CD1c-positive myeloid dendritic cell (primary cell): ENCODE results near the gene FSTL4.

Experiments used
- DNase-seq: peaks from one replicate; pipeline ENCODE4 v3.0.0-alpha.2; 2016; ENCODE audit errors: extremely low spot score

FSTL4 gene

DNA sequence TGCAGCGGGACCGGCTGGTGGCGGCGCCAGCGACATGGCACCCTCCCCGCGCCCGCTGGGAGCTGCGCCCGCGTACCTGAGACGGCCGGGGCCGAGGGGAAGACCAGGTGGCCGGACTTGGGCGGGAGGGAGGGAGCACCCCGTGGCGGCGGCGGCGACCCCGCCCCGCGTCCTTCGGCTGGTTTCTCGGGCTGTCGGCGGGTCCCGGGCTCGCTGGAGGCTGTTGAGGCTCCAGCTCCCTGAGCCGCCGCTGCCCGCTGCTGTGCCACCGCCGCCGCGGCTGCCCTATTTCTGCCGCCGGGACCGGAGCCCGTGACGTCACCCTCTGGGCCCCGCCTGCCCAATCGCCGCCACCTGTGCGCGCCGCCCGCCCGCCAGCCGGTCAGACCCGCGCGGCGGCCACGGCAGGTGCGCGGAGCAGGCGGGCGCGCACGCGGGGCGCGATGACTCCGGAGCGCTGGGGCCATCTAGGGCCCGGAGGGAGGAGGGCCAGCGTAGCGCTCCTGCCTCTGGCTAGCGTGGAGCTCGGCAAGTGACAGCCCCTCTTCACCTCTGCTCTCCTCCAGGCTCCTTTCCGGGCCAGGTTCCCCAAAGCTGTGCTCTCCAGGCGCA lies at the start of gene FSTL4:
Gene FSTL4 (minus strand): TSS at position 293 of the 612 bp plus-strand sequence.
- no peak for DNase-seq

DNA sequence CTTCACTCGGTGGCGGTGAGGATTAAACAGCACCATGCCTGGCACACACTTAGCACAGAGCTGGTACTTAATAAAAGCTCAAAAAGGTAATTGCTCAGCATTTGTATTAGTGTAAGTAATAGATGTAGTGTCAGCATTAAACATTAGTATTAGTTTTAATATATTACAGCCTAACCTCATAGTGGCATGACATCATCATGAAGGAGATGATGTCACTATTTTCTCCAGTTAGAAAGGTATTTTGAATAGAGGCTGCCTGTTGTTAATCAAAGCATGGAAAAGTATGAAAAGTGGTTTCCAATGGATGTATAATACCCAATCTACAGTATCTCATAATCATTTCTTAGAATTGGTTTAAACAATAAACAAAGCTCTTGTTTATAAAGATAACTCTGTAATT lies 49.0 kb upstream of the FSTL4 start:
- no peak for DNase-seq

DNA sequence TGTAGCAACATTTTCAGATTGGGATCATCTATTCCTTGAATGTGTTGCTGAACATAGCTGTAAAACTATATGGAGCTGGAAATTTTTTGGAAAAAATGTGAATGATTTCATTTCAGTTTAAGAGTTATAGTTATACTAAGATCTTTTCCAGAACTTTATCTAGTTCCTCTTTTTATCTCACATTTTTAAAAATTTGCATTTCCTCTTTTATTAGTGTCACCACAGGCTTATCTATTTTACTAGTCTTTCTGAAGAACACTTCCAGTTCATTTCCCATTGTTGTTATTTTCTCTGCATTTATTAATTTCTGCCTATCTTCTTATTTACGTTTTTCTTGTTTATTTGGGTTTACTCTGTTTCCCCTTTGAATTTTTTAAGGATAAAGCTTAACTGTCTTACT lies 46.0 kb upstream of the FSTL4 start:
- DNase-seq, result peak; percentile 2

DNA sequence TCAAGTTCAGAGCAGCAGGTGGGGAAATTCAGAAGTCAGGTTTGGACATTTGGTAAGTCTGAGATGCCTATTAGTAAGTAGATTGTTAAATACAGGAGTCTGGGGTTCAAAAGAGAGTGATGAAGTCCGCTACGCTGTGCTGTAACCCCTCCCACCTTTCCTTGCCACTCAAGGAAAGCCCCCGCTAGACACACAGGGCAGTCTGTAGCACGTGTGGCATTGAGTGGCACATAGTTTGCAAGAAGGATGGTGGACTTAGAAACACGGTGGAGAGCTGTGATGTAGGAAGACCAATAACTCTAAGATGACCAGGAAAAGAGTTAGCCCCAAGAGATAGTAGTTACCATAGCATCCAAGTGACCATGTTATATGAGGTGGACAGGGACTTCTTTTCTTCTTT lies 44.7 kb upstream of the FSTL4 start:
- no peak for DNase-seq

DNA sequence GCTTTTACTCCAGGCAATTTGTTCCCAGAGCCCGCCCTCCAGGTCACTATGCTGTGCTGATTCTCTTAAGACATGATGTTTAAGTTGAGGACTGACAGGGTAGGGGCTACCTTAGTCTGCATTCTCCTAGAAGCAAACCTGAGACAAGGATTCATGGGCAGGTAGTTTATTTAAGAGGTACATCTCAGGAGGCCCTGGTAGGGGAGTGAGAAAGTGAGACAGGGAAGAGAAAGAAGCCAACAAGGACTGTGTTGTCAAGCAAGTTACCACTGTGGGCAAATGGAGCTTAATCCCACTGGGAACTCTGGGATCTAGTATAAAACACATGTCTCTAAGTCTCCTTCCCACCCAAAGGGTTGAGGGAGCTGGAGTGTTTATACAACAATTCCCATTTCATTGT lies 43.6 kb upstream of the FSTL4 start:
- no peak for DNase-seq

DNA sequence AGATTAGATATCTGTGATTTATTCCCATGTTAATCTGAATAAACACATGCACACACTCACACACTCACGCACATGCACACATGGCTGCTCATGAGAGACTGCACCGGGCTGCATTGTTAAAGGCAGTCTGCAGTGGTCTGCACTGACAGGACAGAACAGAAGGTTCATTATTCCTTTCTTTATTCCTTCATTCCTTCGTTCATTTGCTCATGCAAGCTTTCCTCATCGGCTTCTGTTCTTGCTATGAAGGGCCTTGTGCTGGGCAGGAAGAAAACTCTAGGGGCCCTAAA lies 41.4 kb upstream of the FSTL4 start:
- DNase-seq, result no peak

DNA sequence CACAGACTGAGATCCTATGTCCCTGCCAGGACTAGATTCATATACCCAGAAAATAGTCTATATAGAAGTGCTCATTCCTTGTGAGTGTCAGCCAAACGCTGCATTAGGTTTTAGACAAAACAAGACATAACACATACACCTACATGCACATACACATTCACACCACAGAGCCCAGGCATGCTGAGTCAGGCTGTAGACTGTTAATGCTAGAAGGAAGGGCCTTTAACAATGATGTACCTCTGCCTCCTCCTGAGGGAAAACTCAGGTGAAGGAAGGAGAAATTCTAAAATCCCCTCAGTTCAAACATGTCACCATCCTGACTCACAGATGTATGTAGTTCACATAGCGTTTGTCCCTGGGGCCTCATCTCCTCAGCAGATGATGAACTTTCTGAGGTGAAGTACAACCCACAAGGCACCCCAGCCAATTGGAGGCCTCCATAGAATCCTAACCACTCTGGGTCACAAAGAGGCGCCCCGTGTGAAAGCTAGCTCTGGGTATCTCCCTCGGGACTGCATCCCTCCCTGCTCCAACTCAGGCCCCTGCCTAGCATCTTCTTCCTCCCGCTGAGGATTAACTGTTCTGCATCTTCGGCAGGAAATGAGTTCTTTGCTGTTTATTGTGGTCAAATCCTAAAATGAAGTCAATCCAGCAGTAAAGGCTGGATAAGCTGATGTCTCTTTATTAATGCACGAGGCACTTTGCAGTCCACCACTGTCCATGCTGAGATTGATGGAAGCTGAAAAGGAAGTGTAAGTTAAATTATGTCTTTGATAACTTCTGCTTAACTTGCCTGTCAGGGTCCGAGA lies 40.8 kb upstream of the FSTL4 start:
- DNase-seq, result no peak

DNA sequence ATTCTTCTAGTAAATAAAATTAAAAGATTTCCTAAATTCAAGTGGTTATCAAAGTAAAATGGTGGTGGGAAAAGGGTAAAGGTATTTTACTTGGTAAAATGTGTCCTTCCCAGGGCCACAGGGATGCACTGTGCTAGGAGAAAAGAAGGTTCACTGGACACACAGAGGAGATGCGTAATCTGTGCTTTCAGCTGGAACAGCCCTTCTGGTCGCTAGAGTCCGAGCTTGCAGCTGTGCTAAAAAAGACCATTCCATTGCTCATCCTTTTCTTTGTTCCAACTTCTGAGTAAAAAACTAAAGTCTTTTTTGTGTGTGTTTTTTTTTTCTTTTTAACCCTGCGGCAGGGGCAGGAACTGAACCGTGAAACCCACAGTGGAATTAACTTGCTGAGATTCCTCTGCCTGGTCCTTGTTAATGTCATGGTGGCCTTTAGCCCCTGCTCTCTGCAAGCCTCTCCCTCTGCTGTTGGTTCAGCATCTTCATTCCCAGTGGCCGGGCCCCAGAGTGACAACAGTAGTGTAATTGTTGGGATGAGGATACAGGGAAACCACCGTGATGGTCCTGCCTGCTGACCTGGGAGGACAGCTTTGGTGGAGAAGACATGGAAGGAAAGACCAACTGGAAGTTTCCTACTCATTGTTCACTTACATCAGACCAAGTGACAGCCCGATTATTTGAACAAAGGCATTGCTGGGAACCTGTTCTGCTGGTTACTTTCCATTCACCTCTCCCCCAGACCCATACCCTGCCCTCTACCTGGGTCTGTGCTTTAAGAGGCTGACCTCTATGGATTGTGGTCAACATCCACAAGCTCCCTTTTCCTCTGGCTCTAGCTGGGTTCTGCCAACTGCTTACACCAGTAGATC lies 31.9 kb upstream of the FSTL4 start:
- DNase-seq, result no peak

DNA sequence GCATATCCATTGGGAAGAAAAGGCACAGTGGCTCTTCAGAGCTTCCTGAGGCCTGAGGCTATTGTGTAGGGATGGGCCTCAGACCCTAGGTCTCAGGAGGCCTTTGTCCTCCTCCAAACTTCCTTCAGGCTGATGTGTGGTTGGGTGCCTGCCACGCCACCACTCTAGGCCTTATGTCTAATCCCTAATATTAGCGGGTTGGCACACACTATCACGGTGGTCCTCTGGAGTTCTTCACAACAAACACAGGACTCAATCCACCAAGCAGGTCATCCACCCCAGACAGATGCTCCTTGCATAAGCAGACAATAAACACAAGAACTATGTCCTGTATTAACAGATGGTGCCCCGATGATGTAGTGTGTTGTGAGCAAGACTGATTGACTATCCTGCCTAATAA lies 31.0 kb upstream of the FSTL4 start:
- DNase-seq, result no peak

DNA sequence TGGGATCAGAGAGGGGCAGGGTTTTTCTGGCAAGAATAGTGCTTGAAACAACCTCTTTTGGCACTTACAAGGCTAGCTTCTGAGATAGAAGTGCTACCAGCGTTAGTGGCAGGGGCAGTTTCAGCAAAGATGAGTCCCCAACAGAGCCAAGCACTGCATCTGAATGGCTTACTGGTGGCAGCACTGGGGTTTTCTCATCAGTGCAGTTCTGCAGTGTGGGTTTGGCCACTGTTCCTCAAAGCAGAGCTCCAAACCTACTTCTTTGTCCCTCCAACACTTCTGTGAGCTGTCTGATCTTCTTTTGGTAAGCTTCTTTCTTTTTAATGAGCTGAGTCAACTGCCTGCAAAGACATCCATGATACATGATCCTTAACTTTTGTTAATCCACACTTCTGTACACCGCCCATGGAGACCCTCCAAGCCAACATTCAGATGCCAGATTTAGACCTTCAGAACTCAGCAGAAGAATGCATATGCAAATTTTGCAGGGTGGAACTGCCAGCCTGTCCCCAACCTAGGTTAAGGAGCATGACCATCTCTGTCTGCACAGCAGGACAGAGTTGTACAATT lies 29.9 kb upstream of the FSTL4 start:
- DNase-seq, result no peak

DNA sequence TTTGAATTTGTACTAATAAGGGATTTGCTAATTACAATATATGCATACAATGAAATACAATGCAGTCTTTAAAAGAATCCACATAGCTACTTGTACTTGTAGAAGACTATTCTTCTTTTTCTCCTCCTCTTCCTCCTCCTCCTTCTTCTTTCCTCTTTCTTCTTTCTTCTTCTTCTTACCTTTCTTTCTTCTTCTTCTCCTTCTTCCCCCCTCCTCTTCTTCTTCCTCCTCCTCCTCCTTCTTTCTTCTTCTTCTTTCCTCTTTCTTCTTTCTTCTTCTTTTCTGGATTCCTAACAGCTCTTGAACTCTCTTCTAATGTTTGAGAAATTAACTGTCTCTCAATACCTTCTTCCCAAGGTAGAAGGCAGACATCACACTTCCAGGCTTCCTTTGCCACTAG lies 29.3 kb upstream of the FSTL4 start:
- DNase-seq, result peak; percentile 1

DNA sequence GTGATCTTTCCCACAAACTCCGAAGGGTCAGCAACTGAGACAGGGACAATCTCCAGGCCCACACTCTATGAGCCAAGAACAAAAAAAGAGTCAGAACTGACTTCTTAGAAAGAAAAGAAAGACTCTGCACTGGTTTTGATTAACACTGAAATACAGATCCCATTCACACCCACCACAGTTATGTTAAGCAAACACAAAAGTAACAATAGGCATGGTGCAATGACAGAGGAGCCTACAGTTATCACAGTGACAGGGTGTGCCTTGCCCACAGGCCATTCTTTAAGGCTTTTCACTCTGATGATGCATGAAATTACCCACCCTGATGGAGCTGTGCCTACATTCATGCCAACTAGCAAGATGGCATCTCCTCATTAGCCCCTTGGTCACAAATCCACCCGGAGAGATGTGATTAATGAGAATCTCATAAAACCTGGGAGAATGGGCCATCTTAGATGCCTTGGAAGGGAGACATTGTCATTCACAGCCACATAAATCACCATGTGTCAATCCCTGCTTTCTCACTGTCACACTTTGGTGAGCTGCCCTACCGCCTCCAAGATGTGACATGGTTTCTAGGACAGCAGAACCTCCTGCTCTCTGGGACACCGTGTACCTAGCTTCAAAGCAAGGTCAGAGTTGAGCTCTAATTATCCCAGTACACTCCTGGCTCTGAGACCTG lies 27.6 kb upstream of the FSTL4 start:
- DNase-seq, result no peak

DNA sequence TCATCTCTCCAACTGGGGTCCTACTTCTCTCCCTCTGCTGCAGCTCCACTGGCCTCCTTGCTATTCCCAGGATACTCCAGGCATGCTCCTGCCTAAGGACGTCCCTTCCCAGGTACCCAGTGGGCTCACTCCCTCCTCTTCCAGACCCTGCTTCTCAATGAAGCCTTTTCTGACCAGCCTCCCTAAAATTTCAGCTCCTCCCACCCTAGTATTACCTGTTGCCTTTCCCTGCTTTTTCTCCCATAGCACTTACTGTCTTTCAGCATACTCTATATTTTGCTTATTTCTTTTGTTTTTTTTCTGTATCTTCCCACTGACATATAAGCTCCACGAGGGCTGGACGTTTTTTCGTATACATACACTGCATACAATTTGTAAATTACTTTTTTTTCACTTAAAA lies 26.1 kb upstream of the FSTL4 start:
- no peak for DNase-seq

DNA sequence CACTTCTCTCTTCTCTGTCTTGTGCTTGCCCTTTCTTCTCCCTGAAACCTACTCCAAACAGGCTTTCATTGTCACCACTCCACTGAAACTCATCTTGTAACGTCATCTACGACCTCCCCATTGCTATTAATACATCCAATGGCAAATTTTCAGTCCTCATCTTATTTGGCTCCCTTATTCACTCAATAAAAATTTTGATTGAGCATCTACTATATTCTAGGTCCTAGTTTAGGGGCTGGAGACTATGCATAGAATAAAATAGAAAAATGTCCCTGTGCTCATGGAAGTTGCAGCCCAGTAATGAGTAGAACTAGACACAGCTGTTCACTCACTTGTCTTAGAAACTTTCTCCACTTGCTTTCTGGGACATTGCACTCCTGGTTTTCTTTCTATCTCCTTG lies 24.9 kb upstream of the FSTL4 start:
- no peak for DNase-seq

DNA sequence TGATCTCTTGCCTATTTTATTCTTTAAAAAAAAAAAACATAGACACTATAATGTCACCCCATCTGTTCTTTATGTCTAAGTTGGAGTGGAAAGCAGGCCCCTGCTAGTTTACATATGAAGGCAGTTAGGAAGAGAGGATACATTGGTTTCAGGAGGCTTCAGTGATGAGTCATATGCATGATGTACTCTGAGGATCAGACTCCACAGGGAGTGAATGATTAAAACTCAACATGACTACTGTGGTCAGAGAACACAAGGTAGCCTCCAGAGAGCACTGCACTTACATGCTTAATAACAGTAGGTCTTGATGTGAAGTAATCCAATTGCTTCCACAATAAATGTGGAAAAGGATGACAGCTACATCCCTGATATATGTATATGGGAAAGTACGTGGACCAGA lies 22.7 kb upstream of the FSTL4 start:
- DNase-seq, result no peak

DNA sequence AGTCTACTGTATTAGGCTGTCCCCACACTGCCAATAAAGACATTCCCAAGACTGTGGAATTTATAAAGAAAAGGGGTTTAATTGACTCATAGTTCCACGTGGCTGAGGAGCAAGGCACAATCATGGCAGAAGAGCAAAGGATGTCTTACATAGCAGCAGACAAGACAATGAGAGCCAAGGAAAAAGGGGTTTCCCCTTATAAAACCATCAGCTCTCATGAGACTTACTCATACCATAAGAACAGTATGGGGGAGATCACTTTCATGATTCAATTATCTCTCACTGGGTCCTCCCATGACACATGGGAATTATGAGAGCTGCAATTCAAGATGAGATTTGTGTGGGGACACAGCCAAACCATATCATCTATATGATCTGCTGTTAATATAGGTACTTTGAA lies 14.8 kb upstream of the FSTL4 start:
- no peak for DNase-seq

DNA sequence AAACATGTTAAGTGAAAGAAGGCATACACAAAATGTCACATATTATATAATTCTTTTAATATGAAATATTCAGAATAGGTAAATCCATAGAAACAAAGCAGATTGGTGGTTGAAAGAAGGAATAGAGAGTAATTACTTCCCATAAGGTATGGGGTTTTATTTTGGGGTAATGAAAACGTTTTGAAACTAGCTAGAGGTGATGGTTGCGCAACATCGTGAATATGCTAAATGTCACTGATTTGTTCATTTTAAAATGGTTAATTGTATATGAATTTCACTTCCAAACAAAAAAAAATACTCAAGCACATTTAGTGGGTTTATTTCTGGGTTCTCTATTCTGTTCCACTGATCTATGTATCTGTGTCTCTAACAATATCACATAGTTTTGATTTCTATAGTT lies 12.0 kb upstream of the FSTL4 start:
- no peak for DNase-seq

DNA sequence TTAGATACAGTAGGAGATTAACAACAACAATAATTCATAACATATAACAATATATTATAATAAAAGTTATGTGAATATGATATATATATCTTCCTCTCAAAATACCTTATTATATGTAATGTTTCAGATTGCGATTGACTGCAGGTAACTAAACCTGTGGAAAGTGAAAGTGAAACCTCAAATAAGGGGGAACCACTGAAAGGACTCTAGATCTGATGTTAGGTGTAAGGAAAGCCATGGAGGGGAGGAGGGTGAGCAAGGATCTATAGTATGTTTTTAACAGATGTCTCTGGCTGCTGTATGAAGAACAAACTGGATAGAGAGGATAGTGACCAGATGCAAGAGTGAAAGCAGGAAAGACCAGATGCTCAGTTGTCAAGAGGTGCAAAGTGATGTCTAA lies 5.8 kb upstream of the FSTL4 start:
- DNase-seq, result no peak

DNA sequence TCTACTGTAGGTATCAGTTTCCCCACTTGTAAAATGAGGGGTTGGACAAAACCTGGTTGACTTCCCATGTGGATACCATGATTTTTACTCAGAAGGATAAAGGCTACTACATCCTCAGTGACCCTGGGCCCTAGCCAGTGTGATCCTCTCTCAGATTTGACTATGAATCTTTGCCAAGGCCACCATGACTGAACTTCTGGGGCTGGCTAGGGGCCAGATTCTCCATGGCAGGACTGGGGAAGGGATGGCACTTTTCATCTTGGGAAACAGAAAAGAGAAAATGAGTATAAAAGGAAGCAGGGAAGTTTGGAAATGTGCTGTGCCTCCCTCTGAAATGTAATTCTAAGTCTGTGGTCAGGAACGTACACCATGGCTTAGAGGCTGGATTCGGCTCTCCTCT lies 1.4 kb upstream of the FSTL4 start:
- DNase-seq, result no peak

DNA sequence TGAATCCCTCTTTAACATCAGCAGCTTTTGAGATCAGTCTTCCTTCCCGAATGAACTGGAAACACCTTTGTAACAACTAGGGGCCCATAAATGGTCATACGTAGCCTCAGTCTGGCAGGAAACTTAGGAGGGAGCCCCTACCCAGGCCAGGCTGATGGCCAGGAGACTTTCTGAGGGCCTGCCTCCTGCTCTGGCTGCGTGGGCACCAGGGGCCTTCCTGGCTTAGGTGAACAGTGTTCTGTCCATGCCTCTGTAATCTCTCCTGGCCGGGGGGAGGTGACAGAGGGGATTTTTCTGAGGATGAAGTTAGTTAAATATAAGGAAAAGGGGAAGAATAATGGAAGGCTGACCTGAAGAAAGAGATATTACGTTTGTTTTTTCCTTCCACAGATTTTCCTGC lies 843 bp upstream of the FSTL4 start:
- no peak for DNase-seq

DNA sequence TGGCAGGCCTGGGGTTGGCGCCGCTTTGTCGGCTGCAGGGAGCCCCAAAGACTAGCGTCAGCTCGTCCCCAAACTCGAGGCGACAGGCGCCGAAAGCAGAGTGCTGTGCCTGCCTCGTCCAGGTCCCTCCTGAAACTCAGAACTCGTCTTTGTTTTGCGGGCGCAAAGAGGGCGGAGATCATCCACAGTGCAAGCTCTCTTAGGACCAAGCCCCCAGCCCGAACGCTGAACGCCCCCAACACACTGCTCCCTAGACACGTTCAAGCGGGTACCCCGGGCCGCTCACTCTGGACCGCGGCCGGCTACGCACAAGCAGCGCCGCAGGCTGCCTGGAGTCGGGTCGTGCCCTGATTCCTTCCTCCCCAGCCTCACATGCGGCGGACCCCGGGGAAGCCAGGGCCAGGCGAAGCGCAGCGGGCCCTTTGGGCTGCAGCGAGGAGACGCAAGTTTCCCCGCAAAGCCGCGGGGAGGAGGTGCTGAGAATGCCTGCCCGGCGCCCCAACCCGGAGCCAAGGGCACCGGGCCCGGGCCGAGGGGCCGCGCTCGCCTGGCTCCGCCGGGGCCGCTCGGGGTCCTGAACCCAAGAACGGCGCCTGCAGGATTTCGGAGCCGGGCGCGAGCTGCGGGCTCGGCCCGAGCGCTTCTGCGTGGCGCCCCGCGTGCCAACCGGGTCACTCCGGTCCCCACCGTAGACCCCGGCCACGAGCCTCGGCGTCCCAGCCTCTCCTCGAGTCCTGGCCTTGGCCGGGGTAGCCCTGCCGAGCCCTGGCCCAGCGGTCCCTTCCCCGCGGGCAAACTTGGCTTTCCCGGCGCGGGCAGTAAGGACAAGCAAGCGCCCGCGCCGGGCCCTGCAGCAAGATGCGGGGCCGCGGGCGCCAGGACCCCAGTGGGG lies 738 bp downstream of the FSTL4 start:
- DNase-seq, result no peak
